Stimulated activated CD8-positive, alpha-beta memory T cell treated with anti-CD3 and anti-CD28 coated beads, Interleukin-2, amount 100 ng/mL, for 48 hours (primary cell): ENCODE data around the gene PAXX.
A peak's percentile ranks its signal among the peaks of the same experiment; 100 is the strongest.
"Not testable (repeated sequence)": the region's sequence is repeated elsewhere in the genome, so short reads cannot be mapped to it uniquely, and the experiment has no call there.

ENCODE experiments used
- DNase-seq, 2 donors: peaks; one replicate each; pipeline ENCODE4 v3.0.0-alpha.2; 2020; ENCODE audit warnings: low read depth in 2 of 2

Gene PAXX

DNA sequence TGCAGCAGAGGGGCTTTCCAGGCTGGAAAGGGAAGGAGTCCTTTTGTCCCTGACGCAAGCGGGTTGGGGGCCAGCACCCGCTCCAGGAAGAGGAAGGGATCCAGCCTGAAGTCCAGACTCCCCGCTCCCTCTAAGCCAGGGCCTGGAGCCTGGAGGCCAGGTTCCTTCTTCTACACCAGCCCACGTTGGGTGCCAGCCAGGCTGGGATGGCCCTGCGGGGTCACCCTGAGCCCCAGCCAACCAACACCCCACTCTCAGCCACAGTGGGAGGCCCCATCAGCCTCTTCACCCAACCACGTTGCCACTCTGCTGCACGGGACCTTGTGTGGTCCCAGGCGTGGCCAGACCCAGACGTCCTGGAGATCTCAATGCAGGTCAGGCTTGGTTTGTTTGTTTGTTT, 40.6 kb downstream of the PAXX start:
- no peak for DNase-seq

- not testable (repeated sequence) for DNase-seq
Measured at GRCh38 chr9:137033481-137033880, 41.3 kb downstream of the PAXX start.

DNA sequence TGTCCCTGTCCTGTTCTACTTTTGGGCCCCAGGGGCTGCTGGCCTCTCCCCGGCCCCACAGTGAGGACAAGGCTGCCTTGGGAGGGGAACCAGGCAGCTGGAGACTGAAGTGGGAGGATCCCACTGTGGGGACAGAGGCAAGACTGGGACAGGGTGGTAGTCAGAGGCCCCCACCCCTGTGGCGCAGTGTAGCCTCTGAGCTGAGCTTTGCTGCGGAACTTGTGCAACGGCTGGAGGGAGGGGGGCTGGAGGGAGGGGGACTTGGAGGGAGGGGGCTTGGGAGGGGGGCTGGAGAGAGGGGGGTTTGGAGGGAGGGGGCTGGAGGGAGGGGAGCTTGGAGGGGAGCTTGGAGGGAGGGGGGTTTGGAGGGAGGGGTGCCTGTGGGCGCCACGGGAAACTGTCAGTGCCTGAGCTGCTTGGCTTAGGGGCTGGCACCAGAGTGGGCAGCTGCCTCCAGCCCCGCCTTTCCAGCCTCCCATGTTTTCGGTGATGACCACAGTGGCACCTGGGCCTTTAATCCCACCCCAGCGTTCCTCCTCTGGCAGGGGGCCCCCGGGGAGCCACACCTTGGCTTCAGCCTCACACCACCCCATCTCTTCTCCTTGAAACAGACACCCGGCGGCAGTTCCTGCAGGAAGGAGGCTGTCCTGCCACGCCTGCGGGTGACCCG, 42.0 kb downstream of the PAXX start:
- DNase-seq = no peak

DNA sequence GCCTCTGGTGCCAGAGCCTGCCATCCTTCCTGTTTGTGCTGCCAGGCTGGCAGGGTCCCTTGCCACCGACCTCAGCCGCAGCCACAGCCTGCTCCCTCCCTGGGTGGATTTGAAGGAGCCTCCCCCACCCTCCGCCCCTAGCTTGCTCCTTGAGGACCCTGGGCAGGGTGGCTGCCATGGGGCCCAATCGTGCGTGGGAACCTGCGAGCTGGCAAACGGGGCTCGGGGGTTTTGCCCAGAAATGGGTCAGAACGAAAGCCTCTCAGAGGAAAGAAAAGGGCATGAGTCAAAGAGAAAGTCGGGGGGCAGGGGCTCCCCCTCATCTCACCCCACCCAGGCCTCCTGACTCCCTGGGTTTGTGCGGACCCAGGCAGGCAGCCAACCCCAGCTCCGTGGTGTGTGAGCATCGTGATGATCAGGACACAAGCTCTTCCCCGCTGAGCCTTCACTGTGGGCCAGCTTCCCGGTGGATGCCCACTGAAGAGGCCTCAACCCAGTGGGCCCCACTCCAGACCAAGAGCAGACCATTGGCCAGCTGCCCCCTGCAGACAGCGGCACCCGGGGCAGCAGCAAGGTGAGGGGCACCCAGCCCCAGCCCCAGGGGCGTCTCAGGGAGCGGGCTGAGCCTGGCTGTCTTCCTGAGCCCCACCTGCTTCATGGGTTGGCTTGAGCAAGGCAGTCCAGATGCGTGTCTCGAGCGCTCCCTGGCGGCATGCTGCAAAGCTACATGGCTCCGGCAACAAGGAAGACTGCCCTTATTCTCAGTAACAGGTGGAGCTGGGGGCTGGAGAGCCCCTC, 42.7 kb downstream of the PAXX start:
- DNase-seq = peak; percentile 73 to 83

GRCh38 chr9:137035507-137035834, 43.2 kb downstream of the PAXX start:
- no peak for DNase-seq

DNA sequence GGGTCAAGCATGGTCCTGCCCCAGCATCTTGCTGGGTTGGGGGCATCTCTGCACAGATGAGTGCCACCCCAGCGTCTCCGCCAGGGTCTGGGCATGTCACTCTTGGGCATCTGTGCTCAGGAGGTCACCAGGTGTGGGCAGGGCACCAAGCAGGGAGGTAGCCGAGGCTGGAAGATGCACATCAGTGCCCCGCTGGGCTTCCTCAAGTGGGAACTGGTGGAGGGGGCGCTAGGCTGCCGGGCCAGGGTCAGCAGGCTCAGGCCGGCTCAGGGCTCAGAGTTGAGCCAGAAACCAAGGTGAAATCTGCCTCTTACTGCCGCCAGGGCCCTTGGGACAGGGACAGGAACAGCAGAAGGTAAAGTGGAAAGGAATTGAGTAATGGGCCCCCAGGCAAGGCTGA, 43.7 kb downstream of the PAXX start:
- no peak for DNase-seq

GRCh38 chr9:137037035-137037434, 44.8 kb downstream of the PAXX start:
- no peak for DNase-seq

GRCh38 chr9:137037483-137037882, 45.3 kb downstream of the PAXX start:
- no peak for DNase-seq

- no peak for DNase-seq
Measured at GRCh38 chr9:137038916-137039315, 46.7 kb downstream of the PAXX start.

DNA sequence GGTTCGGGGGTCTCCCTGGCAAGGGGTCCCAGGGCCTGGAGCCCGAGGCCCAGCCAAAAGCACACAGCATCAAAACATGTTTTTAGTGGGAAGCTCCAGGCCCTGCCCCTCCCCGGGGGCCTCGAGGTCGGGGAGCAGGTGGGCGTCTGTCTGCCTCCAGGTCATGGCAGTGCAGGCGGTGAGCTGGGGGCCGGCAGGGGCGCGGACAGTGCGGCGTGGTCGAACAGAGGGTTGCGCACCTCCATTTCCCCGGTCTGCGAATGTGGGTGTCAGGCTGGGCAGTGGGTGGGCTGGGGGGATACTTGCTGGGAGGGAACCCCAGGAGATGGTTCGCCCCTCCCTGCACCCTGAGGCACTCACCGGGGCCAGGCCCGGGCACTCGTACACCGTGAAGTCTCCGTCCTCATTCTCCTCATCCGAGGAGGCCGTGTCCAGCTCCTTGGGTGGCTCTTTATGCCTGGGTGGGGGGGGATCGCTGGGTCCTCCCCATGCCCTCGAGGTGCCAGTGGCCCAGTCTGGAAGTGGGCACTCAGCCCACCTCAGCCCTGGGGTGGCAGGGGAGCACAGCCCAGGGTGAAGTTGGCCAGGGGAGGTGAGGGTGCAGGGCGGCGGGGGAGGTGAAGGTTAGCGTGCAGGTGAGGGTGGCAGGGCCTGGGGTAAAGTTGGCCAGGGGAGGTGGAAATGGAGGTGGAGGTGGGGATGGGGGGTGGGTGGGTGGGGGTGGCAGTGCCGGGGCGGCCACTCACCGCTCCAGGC, 47.6 kb downstream of the PAXX start:
- DNase-seq = no peak

DNA sequence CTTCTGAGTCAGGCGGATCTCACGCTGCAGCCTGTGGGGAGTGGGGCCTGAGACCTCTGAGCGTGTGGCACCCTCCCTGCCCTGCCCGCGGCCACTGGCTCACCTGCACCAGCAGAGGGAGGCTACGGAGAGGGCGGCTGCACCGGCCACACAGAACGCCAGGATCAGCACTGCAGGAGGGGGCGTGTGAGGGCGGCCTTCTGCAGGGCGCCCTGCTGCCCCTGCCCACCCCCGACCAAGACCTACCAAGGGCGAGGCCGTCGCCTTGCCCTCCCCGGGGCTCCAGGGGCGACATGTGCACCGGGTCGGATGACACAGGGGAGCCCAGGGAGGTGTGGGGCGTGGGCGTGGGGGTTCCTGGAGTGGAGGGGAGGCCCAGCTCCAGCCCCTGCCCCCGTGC, 48.3 kb downstream of the PAXX start:
- no peak for DNase-seq

DNA sequence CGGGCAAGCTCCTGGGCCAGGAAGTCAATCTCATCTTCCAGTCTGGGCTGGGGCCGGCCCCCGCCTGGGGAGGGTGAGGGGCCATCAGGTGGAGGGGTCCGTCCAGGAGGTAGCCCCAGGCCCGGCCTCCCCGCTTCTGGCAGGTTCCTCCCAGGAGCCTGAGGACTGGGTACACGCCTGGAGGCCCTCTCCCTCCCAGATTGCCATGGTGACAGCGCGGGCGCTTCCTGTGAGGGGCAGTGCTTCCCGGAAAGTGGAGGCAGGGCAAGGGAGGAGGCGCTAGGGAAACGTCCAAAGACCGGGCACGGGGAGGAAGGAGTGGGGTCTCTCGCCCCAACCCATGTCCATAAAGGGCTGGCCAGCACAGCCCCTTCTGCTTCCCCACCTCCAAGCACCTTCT, 48.9 kb downstream of the PAXX start:
- DNase-seq = no peak

DNA sequence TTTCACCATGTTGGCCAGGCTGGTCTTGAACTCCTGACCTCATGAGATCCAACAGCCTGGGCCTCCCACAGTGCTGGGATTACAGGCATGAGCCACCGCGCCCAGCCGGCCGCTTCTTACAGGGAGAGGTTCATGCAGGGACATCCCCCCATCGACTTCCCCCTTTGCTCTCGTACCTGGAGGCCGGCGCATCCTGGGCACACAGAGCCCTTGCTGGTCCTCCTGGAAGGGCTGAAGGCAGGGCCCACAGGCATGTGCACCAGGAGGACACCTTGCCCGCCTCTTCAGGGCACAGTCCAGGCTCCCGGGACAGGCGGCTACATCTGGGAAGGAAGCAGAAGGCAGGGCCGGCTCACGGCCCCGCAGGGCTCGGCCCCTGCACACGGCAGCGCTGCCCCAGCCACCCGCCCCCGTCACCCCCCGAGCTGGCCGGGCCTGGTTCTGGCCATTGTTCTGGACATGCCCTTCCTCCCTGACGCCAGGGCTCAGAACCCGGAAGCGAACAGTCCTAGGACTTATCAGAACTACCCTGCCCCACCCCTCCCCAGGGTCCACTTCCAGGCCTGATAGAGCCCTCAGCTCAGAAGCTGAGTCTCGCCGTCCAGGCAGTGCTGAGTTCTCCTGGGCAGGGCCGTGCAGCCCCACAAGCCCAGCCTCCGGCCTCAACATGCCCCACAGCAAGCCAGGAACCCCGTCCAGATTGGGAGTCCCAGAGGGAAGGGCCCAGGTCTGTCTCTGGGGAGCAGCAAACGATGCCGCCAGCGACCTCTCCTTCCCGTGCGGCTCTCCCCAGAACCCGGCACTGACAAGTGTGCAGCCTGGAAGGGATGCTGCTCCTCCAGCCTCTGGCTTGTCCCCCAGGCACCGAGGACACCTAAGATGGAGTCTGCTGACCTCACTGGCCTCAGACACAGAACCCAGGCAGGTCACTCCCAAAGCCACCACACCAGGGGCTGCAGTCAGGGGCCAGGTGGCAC, 50.8 kb downstream of the PAXX start:
- no peak for DNase-seq
